ENCODE measurements around the gene ZNF280D.

GRCh38 chr15:56736308-56736707 is 3.0 kb upstream of the ZNF280D start:
- no peak for TF ChIP-seq CEBPB (IDR thresholded peaks at IDR 0.05; ENCODE audit: low read depth)
- TF ChIP-seq CTCF (IDR thresholded peaks at IDR 0.05 in 2 of 3, conservative IDR thresholded peaks at IDR 0.05 in 1 of 3; ENCODE audit: borderline replicate concordance in 1 of 3, insufficient read depth in 1 of 3, low read depth in 2 of 3, low read length in 2 of 3) = no peak
- TF ChIP-seq POLR2AphosphoS5 (IDR thresholded peaks at IDR 0.05; ENCODE audit: low read depth, low read length) = no peak
- TF ChIP-seq POLR2A (IDR thresholded peaks at IDR 0.05; ENCODE audit: borderline replicate concordance, extremely low read depth, insufficient read depth, insufficient read length) = no peak
- TF ChIP-seq JUND (IDR thresholded peaks at IDR 0.05) = no peak
- no peak for TF ChIP-seq EZH2 (IDR thresholded peaks at IDR 0.05)
- no peak for TF ChIP-seq TCF7L2 (IDR thresholded peaks at IDR 0.05; ENCODE audit: borderline replicate concordance, extremely low read depth, insufficient read depth, insufficient read length)
- no peak for TF ChIP-seq MAX (IDR thresholded peaks at IDR 0.05)
